Small intestine (tissue), 7 donors: ENCODE data around the gene BCOR. TPM values are rescaled to one million over a fixed set of nuclear protein-coding genes. Genes with fewer than 3 reads are reported as not detected.

Source experiments
- DNase-seq, 2 donors: peaks; one replicate each; pipeline versions ENCODE4 v3.0.0 to v3.0.0-alpha.2; 2013
- FAIRE-seq: peaks from 2 replicates; lab custom pipeline; 2012; peaks lifted over from hg19 to GRCh38; lab: Jason Lieb, UNC
- H3K27ac ChIP-seq, 3 donors: one replicate each; pipeline ENCODE4 v1.5.1; 2013; ENCODE audit warnings: low read length in 2 of 3, mild to moderate bottlenecking in 2 of 3, control low read depth in 1 of 3, inconsistent platforms in 1 of 3, low read depth in 1 of 3, moderate library complexity in 1 of 3
- H3K27me3 ChIP-seq, 3 donors: one replicate each; pipeline ENCODE4 v1.6.1; 2013; ENCODE audit warnings: low read length in 3 of 3, inconsistent platforms in 1 of 3; ENCODE audit not compliant: control insufficient read depth in 3 of 3, insufficient read depth in 3 of 3
- H3K36me3 ChIP-seq, 3 donors: one replicate each; pipeline ENCODE4 v1.6.1; 2013; ENCODE audit warnings: low read length in 3 of 3, inconsistent platforms in 1 of 3, low read depth in 1 of 3, mild to moderate bottlenecking in 1 of 3, moderate library complexity in 1 of 3; ENCODE audit not compliant: control insufficient read depth in 3 of 3, insufficient read depth in 2 of 3
- H3K4me1 ChIP-seq, 3 donors: one replicate each; pipeline ENCODE4 v1.6.1; 2013; ENCODE audit warnings: low read length in 2 of 3, inconsistent platforms in 1 of 3, low read depth in 1 of 3, mild to moderate bottlenecking in 1 of 3, moderate library complexity in 1 of 3; ENCODE audit not compliant: control insufficient read depth in 3 of 3, insufficient read depth in 2 of 3
- H3K4me3 ChIP-seq, 3 donors: one replicate each; pipeline ENCODE4 v1.5.1; 2013; ENCODE audit warnings: low read length in 3 of 3, control low read depth in 1 of 3, inconsistent platforms in 1 of 3, low read depth in 1 of 3, mild to moderate bottlenecking in 1 of 3, moderate library complexity in 1 of 3
- H3K9me3 ChIP-seq, 2 donors: one replicate each; pipeline ENCODE4 v1.6.1; 2013; ENCODE audit warnings: low read depth in 1 of 2, low read length in 1 of 2; ENCODE audit not compliant: control insufficient read depth in 2 of 2, insufficient read depth in 1 of 2
- WGBS, 3 donors: extraction: QIAGEN DNeasy Blood & Tissue Kit; methylation state at CpG; one replicate each; pipeline ENCODE4 v1.1.7; 2013; 5-methylcytosine and 5-hydroxymethylcytosine counted together
- polyA plus RNA-seq, 4 donors: library from polyadenylated mRNA; stranded (reverse) in 3 of 4; unstranded in 1 of 4; fragments of 200-250 nt in 3 of 4; fragments of 120-200 nt in 1 of 4; gene quantifications; one replicate each; pipeline versions ENCODE4 v1.2.1 to v1.2.3, GENCODE V29; 2013
- donor health status: healthy with polysubstance abuse.
- donor health status: control.
- donor health status: control.
- donor health status: Bipolar disorder and iron deficiency.
- donor health status: healthy.

The BCOR gene
- polyA plus RNA-seq, 4 donors: 5.1 to 38.1 (median 8.5) TPM

DNA sequence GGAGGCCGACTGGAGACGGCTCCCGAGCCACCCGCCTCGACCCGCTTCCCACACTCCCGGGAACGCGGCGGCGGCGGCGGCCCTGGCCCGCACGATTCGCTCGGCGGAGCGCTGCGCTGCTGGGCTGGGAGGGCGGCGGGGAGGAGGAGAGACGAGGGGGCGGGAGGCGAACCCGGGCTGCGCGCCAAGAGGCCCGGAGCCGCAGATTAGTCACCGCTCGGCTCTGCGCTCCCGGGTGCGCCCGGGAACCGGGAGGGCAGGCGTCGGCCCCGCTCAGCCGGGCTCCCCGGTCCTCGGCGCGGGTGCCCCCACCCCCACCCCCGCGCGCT is 11.2 kb upstream of the BCOR start:
- peak overlapping the region; percentile 36 to 68 (median 41) for H3K4me3 ChIP-seq
- H3K4me1 ChIP-seq: peaks cover 0 to 22% (median 0%) of the 10 kb centered on the region in 3 donors
- peak overlapping the region; percentile 90 to 95 (median 93) for H3K27ac ChIP-seq
- DNase-seq (peak; percentile 77 to 85), FAIRE-seq (no peak)
- WGBS, 3 donors: 0 to 35% methylated on average over 10 to 48 of the region's 48 CpGs; no CpG with 5 or more reads in 1 of the 3 donors
- H3K36me3 ChIP-seq: peaks cover 0 to 2% (median 0%) of the 10 kb centered on the region in 3 donors
- H3K27me3 ChIP-seq: peaks cover 0 to 3% (median 0%) of the 10 kb centered on the region in 3 donors
- H3K9me3 ChIP-seq: no peaks in the 10 kb centered on the region

DNA sequence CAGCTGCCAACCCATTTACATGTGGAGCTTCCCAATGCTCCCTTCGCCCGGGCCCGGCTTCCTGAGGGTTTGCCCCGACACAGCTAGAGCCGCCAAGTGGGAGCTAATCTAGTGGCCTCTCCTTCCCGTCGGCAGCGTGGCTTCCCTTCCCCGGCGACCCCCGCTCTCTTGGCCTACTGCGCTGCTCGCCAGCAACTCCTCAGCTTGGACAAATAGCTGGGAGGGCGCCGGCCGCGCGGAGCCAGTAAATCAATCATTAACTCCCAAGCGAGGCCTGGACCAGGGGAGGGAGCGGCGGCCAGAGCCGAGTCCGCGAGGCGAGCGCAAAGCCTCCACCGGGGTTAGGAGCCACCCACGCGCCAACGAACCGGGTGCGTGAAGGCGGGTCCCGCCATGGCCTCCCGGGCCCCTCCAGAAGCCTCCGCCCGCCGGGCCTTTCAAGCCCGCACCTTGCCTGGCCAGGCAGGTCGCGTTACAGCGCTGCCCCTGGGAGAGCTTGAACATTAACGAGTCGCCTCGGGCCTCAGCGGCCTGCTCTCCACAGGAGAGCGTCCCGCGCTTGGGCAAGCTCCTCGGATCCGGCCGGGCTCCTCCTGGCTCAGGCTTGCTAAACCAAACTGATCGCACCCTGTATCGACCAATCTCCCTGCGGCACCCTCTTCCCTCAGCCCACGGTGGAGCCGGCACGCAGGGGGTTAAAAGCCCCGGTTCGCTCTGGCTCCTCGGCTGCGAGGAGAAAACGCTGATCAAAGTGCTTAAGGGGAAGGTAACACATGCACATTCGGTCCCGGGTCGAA is 10.6 kb upstream of the BCOR start:
- peaks cover 0 to under 1% (median 0%) of the 10 kb centered on the region in 3 donors for H3K36me3 ChIP-seq
- no peak for FAIRE-seq
- WGBS, 3 donors: 17 to 29% (median 18%) methylated on average over 33 to 66 of the region's 66 CpGs
- H3K4me1 ChIP-seq: peaks cover 0 to 27% (median 0%) of the 10 kb centered on the region in 3 donors
- H3K9me3 ChIP-seq: no peaks in the 10 kb centered on the region
- peak overlapping the region; percentile 88 to 95 (median 93) for H3K27ac ChIP-seq
- peak overlapping the region in 2 of 3 donors; percentile 34 to 68 for H3K4me3 ChIP-seq
- peak; percentile 65 to 88 for DNase-seq
- peaks cover 0 to 3% (median 0%) of the 10 kb centered on the region in 3 donors for H3K27me3 ChIP-seq

DNA sequence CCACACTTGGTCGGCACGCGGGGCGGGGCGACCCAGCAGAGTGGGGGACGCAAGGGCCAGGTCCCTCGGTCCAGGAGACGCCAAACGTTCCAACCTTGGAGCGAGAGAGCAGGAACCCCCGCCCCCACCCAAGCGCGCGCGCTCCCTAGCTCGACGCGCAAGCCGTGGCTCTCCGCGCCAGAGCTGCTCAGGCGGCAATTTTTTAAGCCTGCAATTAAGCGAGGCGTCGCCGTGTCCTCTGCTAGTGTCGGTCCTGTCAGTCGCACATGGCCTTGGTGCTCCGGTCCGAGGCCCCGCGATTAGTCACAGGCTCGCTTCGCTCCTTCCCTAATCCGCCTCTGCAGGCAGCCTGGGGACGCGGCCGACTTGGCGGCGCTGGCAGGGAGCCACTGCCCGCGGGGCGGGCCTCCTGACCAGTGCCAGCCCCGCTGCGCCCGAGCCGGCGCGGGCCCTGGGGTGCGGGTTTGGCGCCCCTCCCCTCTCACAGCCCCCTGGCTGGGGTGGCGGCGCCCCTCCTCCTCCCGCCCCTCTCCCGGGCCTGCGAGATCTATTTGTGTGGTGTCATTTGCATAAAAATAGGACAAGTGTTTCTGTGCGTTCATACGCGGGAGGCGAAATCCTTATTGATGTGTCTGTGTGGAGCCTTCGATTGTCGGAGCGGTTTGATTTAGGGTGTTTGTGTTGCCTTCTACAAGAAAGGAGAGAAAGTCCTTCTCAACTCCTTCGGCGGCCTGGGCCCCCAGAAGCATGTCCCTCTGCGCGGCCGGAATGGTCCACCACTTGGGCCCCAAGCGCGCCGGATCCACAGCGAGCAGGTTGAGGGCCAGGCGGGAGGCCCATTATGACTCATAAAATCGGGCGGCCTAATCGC is 9.8 kb upstream of the BCOR start:
- H3K36me3 ChIP-seq: no peaks in the 10 kb centered on the region
- peak overlapping the region in 1 of 3 donors; percentile 48 for H3K4me3 ChIP-seq
- peak overlapping the region; percentile 88 to 95 (median 93) for H3K27ac ChIP-seq
- H3K27me3 ChIP-seq: peaks cover 0 to 5% (median 0%) of the 10 kb centered on the region in 3 donors
- 10 to 22% (median 19%) methylated on average over 15 to 76 of the region's 76 CpGs for WGBS, 3 donors
- FAIRE-seq (no peak), DNase-seq (peak; percentile 68 to 76)
- H3K4me1 ChIP-seq: peaks cover 0 to 32% (median 0%) of the 10 kb centered on the region in 3 donors
- no peaks in the 10 kb centered on the region for H3K9me3 ChIP-seq

DNA sequence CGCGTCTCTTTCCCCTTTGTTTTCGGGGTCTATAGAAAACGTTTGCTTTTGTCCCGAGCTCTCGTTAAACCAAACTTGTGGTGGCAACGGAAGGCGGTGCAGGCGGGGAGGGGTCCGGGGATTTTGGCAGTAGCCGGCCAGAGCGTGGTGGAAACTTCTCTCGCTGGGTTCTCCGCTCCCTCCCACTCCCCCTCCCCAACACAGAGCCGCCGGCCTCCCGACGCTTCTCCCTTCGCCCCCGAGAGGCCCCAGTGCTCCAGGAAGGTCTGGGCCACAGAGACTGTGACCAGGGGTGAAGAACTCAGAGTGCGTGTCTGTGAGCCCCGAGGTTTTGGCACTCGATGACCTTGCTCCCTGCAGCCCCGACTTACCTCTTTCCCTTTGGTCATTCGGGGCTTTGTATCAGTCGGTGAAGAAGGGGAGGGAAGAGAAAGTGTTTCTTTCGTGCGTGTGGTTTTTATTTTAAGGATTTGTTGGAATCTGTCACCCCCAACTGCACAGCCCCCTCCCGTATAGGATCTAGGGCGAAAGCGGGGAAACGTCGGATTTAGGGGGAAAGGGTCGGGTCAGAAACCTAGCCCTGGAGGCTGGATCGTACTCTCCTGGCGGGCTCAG is 9.0 kb upstream of the BCOR start:
- Histone ChIP-seq H3K27me3 (peaks cover 0 to 5% (median 0%) of the 10 kb centered on the region in 3 donors), H3K4me3 (peak overlapping the region in 2 of 3 donors; percentile 48 to 49), H3K9me3 (no peaks in the 10 kb centered on the region), H3K27ac (peak overlapping the region; percentile 78 to 95 (median 88)), H3K36me3 (no peaks in the 10 kb centered on the region), H3K4me1 (peaks cover 0 to 29% (median 0%) of the 10 kb centered on the region in 3 donors)
- 2 to 15% (median 3%) methylated on average over 23 to 36 of the region's 36 CpGs for WGBS, 3 donors
- DNase-seq: no peak
- no peak for FAIRE-seq

DNA sequence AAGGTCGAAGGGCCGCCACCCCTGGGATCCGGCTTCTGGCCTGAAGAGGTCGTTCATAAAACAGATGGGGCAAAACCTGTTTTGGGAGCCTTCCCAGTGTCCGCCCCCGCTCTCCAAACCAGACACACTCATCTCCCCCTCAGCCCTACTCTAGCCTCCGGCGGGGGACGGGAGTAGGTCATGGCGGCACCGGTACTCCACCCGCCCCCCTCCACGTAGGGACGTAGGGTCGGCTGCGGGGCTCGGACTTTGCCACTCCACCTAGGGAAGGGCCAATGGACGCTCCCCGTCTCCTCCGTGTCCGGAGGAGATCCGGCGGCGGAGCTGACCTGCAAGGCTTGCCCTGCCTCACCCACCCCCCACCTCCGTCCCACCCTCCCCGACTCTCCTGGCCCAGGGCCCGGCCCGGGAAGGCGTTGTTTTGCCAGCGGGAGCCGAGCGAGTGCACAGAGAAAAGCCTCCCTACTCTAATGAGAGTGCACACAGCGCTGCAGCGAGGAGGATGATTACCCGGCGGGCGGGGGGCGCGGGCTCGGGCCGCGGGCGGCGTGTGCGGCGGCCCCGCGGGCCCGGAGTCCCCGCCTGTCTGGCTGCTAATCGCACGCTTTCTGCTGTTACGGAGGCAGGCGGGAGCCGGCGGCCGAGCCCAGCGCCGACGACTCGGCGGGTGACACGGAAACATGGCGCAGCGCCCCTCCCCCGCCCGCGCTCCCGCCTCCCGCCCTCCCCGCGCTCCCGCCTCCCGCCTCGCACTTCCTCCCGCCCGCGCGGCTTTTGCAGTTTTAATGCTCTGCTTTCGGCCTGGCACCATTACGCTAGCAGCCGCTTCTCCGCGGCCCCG is 8.3 kb upstream of the BCOR start:
- H3K27ac ChIP-seq: peak overlapping the region; percentile 90 to 95 (median 90)
- H3K36me3 ChIP-seq: peaks cover 0 to 2% (median 0%) of the 10 kb centered on the region in 3 donors
- FAIRE-seq: no peak
- peaks cover 0 to 28% (median 0%) of the 10 kb centered on the region in 3 donors for H3K4me1 ChIP-seq
- 0 to 15% (median 2%) methylated on average over 23 to 83 of the region's 85 CpGs for WGBS, 3 donors
- no peaks in the 10 kb centered on the region for H3K9me3 ChIP-seq
- peaks cover 0 to 5% (median 0%) of the 10 kb centered on the region in 3 donors for H3K27me3 ChIP-seq
- peak; percentile 69 to 79 for DNase-seq
- H3K4me3 ChIP-seq: peak overlapping the region; percentile 49 to 66 (median 50)

DNA sequence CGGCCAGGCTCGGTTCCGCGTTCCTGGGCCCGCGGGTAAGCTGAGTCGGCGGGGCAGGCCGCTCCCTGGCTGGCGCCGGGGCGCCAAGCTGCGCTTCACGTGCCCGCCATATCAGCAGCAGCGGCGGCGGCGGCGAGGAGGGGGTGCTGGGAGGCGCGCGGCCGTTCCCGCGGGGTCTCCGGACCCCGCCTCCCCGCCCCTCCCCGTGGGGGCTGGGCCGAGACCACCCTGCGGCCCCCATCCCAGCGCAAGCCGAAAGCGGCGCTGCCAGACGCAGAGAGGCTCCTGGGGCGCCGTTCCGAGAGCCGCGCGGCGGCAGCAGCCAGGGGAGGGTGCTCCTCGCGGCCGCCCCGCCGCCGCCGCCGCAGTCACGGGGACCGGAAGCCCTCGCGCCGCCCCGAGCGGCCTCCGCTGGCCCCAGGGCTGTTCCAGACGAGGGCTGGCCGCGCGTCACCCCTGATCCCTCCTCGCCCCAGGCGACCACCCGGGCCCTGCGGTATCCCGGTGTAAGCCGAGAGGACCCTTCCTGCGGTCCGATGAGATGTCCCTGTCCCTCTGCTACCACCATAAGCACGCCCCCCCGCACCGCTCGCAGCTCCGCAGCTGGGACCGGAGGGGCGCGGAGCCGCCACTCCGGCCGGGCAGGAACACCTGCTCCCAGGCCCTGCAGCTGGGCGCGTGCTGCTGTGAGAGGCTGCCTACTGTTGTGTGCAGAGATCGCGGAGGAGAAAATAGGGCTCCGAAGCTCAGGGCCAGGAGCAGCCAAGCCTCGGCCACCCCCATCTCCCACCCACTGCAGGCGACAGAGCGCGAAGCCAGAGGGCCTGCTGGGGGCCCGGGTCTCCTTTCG is 7.5 kb upstream of the BCOR start:
- peak in 1 of 2 donors; percentile 78 for DNase-seq
- H3K27ac ChIP-seq: peak overlapping the region; percentile 90 to 95 (median 90)
- FAIRE-seq: no peak
- peak overlapping the region; percentile 49 to 66 (median 50) for H3K4me3 ChIP-seq
- no peaks in the 10 kb centered on the region for H3K9me3 ChIP-seq
- WGBS, 3 donors: 0 to 17% (median 12%) methylated on average over 12 to 94 of the region's 94 CpGs
- H3K36me3 ChIP-seq: peaks cover 0 to 2% (median 0%) of the 10 kb centered on the region in 3 donors
- peaks cover 0 to 26% (median 0%) of the 10 kb centered on the region in 3 donors for H3K4me1 ChIP-seq
- H3K27me3 ChIP-seq: peaks cover 0 to 5% (median 0%) of the 10 kb centered on the region in 3 donors

DNA sequence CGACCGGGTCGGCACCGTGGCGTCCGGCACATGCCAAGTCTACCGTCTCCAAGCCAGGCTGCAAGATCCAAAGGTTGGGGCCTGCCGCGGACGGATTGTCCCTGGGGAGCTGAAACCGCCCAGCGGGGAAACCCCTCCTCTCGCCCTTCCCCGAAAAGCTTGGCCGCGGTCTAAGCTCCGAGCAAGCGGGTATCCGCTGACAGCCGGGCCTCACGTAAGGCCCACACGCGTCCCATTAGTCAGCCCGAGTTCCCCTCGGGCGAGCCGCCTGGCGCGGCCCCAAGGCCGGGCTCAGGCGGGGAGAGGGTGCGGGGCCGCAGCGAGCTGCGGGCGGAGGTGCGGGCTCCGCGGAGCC is 6.8 kb upstream of the BCOR start:
- WGBS, 3 donors: 3 to 13% (median 4%) methylated on average over 29 to 39 of the region's 39 CpGs
- peak overlapping the region; percentile 90 to 95 (median 90) for H3K27ac ChIP-seq
- FAIRE-seq: no peak

More for the DNA sequence above, 6.8 kb upstream of the BCOR start:
- H3K9me3 ChIP-seq: no peaks in the 10 kb centered on the region
- peaks cover 0 to 27% (median 0%) of the 10 kb centered on the region in 3 donors for H3K4me1 ChIP-seq
- H3K36me3 ChIP-seq: peaks cover 0 to 2% (median 0%) of the 10 kb centered on the region in 3 donors
- peaks cover 0 to 5% (median 0%) of the 10 kb centered on the region in 3 donors for H3K27me3 ChIP-seq
- peak; percentile 67 to 77 for DNase-seq
- peak overlapping the region; percentile 30 to 49 (median 47) for H3K4me3 ChIP-seq
